ENCODE data around the gene LBR.

GRCh38 chr1:225469051-225469450, 41.2 kb upstream of the LBR start:
- TF ChIP-seq YY1 (IDR thresholded peaks at IDR 0.05; ENCODE audit: insufficient read depth, insufficient read length) (no peak), SUZ12 (IDR thresholded peaks at IDR 0.05; ENCODE audit: extremely low read depth, insufficient read depth, insufficient read length) (no peak)

Data from NT2/D1 (cell line).